ENCODE measurements around the gene MGMT. TPM values are rescaled to one million over a fixed set of nuclear protein-coding genes. Genes with fewer than 3 reads are reported as not detected.

MGMT gene
- total RNA-seq, 1 donor from 2014 or later: 25.9 TPM

DNA sequence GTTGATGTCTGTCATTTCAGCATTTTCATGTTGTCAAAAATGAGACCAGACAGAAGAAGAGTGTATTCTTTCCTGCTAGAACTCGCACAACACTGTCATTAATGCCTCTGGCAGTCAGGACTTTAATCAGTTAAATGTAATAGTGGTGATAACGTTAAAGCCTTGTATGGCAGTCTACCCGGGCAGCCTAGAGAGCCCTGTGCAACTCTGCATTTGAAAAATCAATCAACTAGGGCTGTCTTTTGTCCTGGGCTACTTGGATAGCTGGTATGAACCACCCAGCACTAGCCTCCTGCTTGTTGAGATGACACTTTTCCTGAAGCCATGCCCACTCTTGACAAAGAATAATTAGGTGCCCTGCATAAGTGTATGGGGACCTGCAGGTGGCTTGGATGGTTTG, 19.8 kb downstream of the MGMT start:
- Mint-ChIP-seq H3K27me3 (ENCODE audit: unreplicated experiment) (no peaks in the 10 kb centered on the region), H3K4me1 (ENCODE audit: unreplicated experiment) (no peaks in the 10 kb centered on the region), H3K9me3 (ENCODE audit: unreplicated experiment) (peaks cover 23% of the 10 kb centered on the region), H3K36me3 (ENCODE audit: low read depth, unreplicated experiment) (peaks cover 8% of the 10 kb centered on the region), H3K27ac (ENCODE audit: unreplicated experiment) (no peak overlapping the region), H3K4me3 (ENCODE audit: unreplicated experiment) (no peak overlapping the region)
- TF ChIP-seq, protein P1, sequence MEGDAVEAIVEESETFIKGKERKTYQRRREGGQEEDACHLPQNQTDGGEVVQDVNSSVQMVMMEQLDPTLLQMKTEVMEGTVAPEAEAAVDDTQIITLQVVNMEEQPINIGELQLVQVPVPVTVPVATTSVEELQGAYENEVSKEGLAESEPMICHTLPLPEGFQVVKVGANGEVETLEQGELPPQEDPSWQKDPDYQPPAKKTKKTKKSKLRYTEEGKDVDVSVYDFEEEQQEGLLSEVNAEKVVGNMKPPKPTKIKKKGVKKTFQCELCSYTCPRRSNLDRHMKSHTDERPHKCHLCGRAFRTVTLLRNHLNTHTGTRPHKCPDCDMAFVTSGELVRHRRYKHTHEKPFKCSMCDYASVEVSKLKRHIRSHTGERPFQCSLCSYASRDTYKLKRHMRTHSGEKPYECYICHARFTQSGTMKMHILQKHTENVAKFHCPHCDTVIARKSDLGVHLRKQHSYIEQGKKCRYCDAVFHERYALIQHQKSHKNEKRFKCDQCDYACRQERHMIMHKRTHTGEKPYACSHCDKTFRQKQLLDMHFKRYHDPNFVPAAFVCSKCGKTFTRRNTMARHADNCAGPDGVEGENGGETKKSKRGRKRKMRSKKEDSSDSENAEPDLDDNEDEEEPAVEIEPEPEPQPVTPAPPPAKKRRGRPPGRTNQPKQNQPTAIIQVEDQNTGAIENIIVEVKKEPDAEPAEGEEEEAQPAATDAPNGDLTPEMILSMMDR (IDR thresholded peaks at IDR 0.05; ENCODE audit: unreplicated experiment): no peak
- no peak for DNase-seq (ENCODE audit: low spot score)

DNA sequence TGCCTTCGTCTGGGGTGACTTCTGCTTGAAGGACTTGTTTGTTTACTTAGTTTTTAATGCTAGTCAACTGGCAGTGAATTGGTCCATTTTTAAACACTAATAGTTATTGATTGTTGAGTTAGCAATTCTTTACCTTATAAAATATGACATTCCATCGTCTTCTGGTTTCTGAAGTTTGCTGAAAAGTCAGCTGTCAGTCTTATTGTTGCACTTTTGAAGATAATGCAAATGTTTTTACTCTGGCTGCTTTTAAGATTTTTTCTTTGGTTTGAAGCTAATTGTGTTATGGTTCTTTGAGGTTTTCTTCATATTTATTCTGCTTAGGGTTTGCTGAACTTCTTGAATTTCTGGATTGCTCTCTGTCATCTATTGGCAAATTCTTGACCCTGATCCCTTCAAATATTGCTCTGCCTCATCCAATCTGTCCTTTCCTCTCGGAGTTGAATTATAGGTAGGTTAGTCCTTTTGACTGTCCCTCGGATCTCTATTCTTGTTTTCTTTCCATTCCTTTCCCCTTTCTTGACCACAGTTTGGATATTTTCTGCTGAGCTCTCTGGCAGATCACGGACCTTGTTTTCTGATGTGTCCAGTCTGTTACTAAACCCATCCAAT, 24.2 kb downstream of the MGMT start:
- Mint-ChIP-seq H3K4me1 (ENCODE audit: unreplicated experiment) (peaks cover 8% of the 10 kb centered on the region), H3K27me3 (ENCODE audit: unreplicated experiment) (peaks cover 2% of the 10 kb centered on the region), H3K27ac (ENCODE audit: unreplicated experiment) (no peak overlapping the region), H3K9me3 (ENCODE audit: unreplicated experiment) (peaks cover 15% of the 10 kb centered on the region), H3K4me3 (ENCODE audit: unreplicated experiment) (no peak overlapping the region), H3K36me3 (ENCODE audit: low read depth, unreplicated experiment) (no peaks in the 10 kb centered on the region)
- DNase-seq (ENCODE audit: low spot score): no peak
- TF ChIP-seq, protein P1 (IDR thresholded peaks at IDR 0.05; ENCODE audit: unreplicated experiment): no peak

DNA sequence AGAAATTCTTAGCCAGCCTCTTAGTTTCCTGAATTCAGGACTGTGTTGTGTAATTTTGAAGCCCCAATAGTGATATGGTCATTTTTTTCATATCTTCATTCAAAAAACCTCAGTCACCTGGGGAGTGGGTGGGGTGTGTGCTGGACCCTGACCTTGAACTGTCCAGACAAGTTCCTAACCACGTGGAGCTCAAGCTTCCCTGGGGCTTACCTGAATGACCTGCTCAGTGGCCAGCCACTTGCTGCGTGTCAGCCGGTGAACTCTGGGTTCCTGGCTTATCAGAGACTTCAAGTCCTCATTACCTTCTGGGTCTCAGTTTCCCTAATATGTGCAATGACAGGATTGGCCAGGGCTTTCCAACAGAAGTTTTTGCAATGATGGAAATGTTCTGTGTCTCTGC, 27.1 kb downstream of the MGMT start:
- H3K9me3 Mint-ChIP-seq (ENCODE audit: unreplicated experiment): peaks cover 15% of the 10 kb centered on the region
- peaks cover 14% of the 10 kb centered on the region for H3K36me3 Mint-ChIP-seq (ENCODE audit: low read depth, unreplicated experiment)
- DNase-seq (ENCODE audit: low spot score): no peak
- TF ChIP-seq, protein P1 (IDR thresholded peaks at IDR 0.05; ENCODE audit: unreplicated experiment): no peak
- H3K27ac Mint-ChIP-seq (ENCODE audit: unreplicated experiment): no peak overlapping the region
- H3K27me3 Mint-ChIP-seq (ENCODE audit: unreplicated experiment): peaks cover 3% of the 10 kb centered on the region
- peaks cover 8% of the 10 kb centered on the region for H3K4me1 Mint-ChIP-seq (ENCODE audit: unreplicated experiment)
- no peak overlapping the region for H3K4me3 Mint-ChIP-seq (ENCODE audit: unreplicated experiment)

DNA sequence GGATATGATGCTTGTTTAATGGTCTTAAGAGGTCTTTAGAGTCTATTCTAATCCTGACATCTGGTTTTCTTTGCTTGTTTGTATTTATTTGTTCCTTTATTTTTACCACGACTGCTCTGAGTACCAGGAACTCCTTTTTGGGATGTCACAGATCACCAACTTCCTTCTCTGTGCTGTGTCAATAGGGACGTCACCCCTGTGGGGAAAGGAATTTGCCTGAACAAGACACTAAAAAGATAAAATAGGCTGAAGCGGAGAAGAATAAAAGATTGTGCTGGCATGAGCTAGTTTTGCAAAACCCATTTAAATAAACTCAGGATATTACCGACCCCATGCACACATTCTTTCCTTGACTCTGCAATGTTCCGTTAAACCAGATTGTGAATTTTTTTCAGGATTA, 27.7 kb downstream of the MGMT start:
- no peak for DNase-seq (ENCODE audit: low spot score)
- Mint-ChIP-seq H3K4me3 (ENCODE audit: unreplicated experiment) (no peak overlapping the region), H3K27me3 (ENCODE audit: unreplicated experiment) (peaks cover 3% of the 10 kb centered on the region), H3K36me3 (ENCODE audit: low read depth, unreplicated experiment) (peaks cover 14% of the 10 kb centered on the region), H3K4me1 (ENCODE audit: unreplicated experiment) (peaks cover 8% of the 10 kb centered on the region), H3K9me3 (ENCODE audit: unreplicated experiment) (peaks cover 15% of the 10 kb centered on the region), H3K27ac (ENCODE audit: unreplicated experiment) (peak overlapping the region; percentile 4)
- TF ChIP-seq, protein P1 (IDR thresholded peaks at IDR 0.05; ENCODE audit: unreplicated experiment): no peak

DNA sequence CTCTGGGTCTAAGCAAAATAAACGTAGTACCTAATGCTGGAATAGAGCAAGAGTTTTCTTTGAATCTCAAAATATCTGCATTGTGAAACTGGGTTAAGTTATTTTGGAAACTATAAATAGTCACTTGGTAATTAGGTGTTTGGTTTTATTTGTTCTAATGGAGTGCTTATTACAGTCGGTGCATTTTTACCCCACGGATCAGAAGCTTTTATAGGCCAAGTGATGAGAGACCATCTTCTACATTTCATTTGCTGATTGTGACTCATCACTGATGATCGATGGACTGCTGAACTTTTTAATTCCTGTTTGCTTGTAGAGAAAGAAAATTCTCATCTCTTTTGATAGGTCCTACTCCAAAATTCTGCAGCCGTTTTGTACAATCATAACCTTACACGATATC, 28.2 kb downstream of the MGMT start:
- H3K36me3 Mint-ChIP-seq (ENCODE audit: low read depth, unreplicated experiment): peaks cover 14% of the 10 kb centered on the region
- H3K4me1 Mint-ChIP-seq (ENCODE audit: unreplicated experiment): peaks cover 8% of the 10 kb centered on the region
- no peak overlapping the region for H3K4me3 Mint-ChIP-seq (ENCODE audit: unreplicated experiment)
- peaks cover 15% of the 10 kb centered on the region for H3K9me3 Mint-ChIP-seq (ENCODE audit: unreplicated experiment)
- H3K27me3 Mint-ChIP-seq (ENCODE audit: unreplicated experiment): peaks cover 3% of the 10 kb centered on the region
- no peak overlapping the region for H3K27ac Mint-ChIP-seq (ENCODE audit: unreplicated experiment)
- TF ChIP-seq, protein P1 (IDR thresholded peaks at IDR 0.05; ENCODE audit: unreplicated experiment): no peak
- no peak for DNase-seq (ENCODE audit: low spot score)
